ENCODE measurements around the gene PRTG.
"Not testable (repeated sequence)": the region's sequence is repeated elsewhere in the genome, so short reads cannot be mapped to it uniquely, and the experiment has no call there.

Gene PRTG

GRCh38 chr15:55742927-55743728, at the start of gene PRTG:
Gene PRTG (minus strand): TSS chr15:55743152. CDS start chr15:55742931, 221 bp downstream.
- DNase-seq (ENCODE audit: low read depth in 2 of 3, low spot score in 2 of 3), result no peak

- no peak for DNase-seq (ENCODE audit: low read depth in 2 of 3, low spot score in 2 of 3)
Measured at GRCh38 chr15:55791551-55792400, 48.8 kb upstream of the PRTG start.

- DNase-seq (ENCODE audit: low read depth in 2 of 3, low spot score in 2 of 3), result peak in 2 of 3 experiments; percentile 27 to 61
Measured at GRCh38 chr15:55789066-55789660, 46.2 kb upstream of the PRTG start.

- DNase-seq (ENCODE audit: low read depth in 2 of 3, low spot score in 2 of 3), result no peak
Measured at GRCh38 chr15:55786341-55786740, 43.4 kb upstream of the PRTG start.

- DNase-seq (ENCODE audit: low read depth in 2 of 3, low spot score in 2 of 3), result not testable (repeated sequence)
Measured at GRCh38 chr15:55785593-55785992, 42.6 kb upstream of the PRTG start.

GRCh38 chr15:55784286-55784685, 41.3 kb upstream of the PRTG start:
- DNase-seq (ENCODE audit: low read depth in 2 of 3, low spot score in 2 of 3), result no peak

GRCh38 chr15:55782901-55783300, 39.9 kb upstream of the PRTG start:
- DNase-seq (ENCODE audit: low read depth in 2 of 3, low spot score in 2 of 3), result no peak

- no peak for DNase-seq (ENCODE audit: low read depth in 2 of 3, low spot score in 2 of 3)
Measured at GRCh38 chr15:55780292-55780691, 37.3 kb upstream of the PRTG start.

- no peak for DNase-seq (ENCODE audit: low read depth in 2 of 3, low spot score in 2 of 3)
Measured at GRCh38 chr15:55778932-55779331, 36.0 kb upstream of the PRTG start.

- no peak for DNase-seq (ENCODE audit: low read depth in 2 of 3, low spot score in 2 of 3)
Measured at GRCh38 chr15:55775316-55775715, 32.4 kb upstream of the PRTG start.

GRCh38 chr15:55774113-55774970, 31.4 kb upstream of the PRTG start:
- peak in 2 of 3 experiments; percentile 4 to 18 for DNase-seq (ENCODE audit: low read depth in 2 of 3, low spot score in 2 of 3)

- DNase-seq (ENCODE audit: low read depth in 2 of 3, low spot score in 2 of 3), result no peak
Measured at GRCh38 chr15:55770806-55771205, 27.9 kb upstream of the PRTG start.

GRCh38 chr15:55770261-55770660, 27.3 kb upstream of the PRTG start:
- DNase-seq (ENCODE audit: low read depth in 2 of 3, low spot score in 2 of 3), result no peak

GRCh38 chr15:55768670-55769185, 25.8 kb upstream of the PRTG start:
- DNase-seq (ENCODE audit: low read depth in 2 of 3, low spot score in 2 of 3), result no peak

GRCh38 chr15:55766676-55767075, 23.7 kb upstream of the PRTG start:
- no peak for DNase-seq (ENCODE audit: low read depth in 2 of 3, low spot score in 2 of 3)

- no peak for DNase-seq (ENCODE audit: low read depth in 2 of 3, low spot score in 2 of 3)
Measured at GRCh38 chr15:55764398-55764797, 21.4 kb upstream of the PRTG start.

GRCh38 chr15:55758580-55758986, 15.6 kb upstream of the PRTG start:
- DNase-seq (ENCODE audit: low read depth in 2 of 3, low spot score in 2 of 3), result no peak

GRCh38 chr15:55753433-55753832, 10.5 kb upstream of the PRTG start:
- not testable (repeated sequence) for DNase-seq (ENCODE audit: low read depth in 2 of 3, low spot score in 2 of 3)

GRCh38 chr15:55750706-55751105, 7.8 kb upstream of the PRTG start:
- no peak for DNase-seq (ENCODE audit: low read depth in 2 of 3, low spot score in 2 of 3)
